SK-N-SH treated with all-trans-retinoic acid at 6 μM for 48 hours (cell line): Measurements from ENCODE around the gene ARL14.

Experiments
- BACH2 ChIP-seq: fragments of 250-450 bp; sonication (Bioruptor Pico); IDR thresholded peaks from 2 replicates; pipeline ENCODE4 v1.9.0; 2021; ENCODE audit warnings: mild to moderate bottlenecking, borderline replicate concordance
- CREB5 ChIP-seq: fragments of 250-450 bp; sonication (Bioruptor Pico); IDR thresholded peaks from 2 replicates; pipeline ENCODE4 v1.5.1; 2020; ENCODE audit warnings: low read depth, mild to moderate bottlenecking, moderate library complexity
- CSRNP3 ChIP-seq: fragments of 250-450 bp; sonication (Bioruptor Pico); IDR thresholded peaks from 2 replicates; pipeline ENCODE4 v1.5.1; 2021; ENCODE audit warnings: mild to moderate bottlenecking, moderate library complexity
- ISL1 ChIP-seq: fragments of 250-450 bp; sonication (Bioruptor Pico); IDR thresholded peaks from 2 replicates; pipeline ENCODE4 v2.1.2; 2022; ENCODE audit warnings: mild to moderate bottlenecking, moderate library complexity
- PATZ1 ChIP-seq: fragments of 250-450 bp; sonication (Bioruptor Pico); IDR thresholded peaks from 2 replicates; pipeline ENCODE4 v1.8.0; 2020; ENCODE audit warnings: mild to moderate bottlenecking, moderate library complexity, borderline replicate concordance
- RARB ChIP-seq: fragments of 250-450 bp; sonication (Bioruptor Pico); IDR thresholded peaks from 2 replicates; pipeline ENCODE4 v1.8.0; 2021; ENCODE audit warnings: mild to moderate bottlenecking, moderate library complexity
- TCF4 ChIP-seq: fragments of 250-450 bp; sonication (Bioruptor Pico); IDR thresholded peaks from 2 replicates; pipeline ENCODE4 v1.8.0; 2021; ENCODE audit warnings: mild to moderate bottlenecking, moderate library complexity, borderline replicate concordance
- ZC3H10 ChIP-seq: fragments of 250-450 bp; sonication (Bioruptor Pico); IDR thresholded peaks from 2 replicates; pipeline ENCODE4 v1.5.1; 2021; ENCODE audit warnings: mild to moderate bottlenecking, moderate library complexity
- ZFP30 ChIP-seq: fragments of 450-650 bp; formaldehyde crosslinking; IDR thresholded peaks from 2 replicates; pipeline ENCODE4 v1.5.0; 2022; ENCODE audit warnings: mild to moderate bottlenecking, moderate library complexity
- ZNF565 ChIP-seq: fragments of 450-650 bp; formaldehyde crosslinking; conservative IDR thresholded peaks from 2 replicates; pipeline ENCODE4 v1.5.0; 2020; ENCODE audit warnings: low read depth, mild to moderate bottlenecking, moderate library complexity
- ZNF70 ChIP-seq: fragments of 450-650 bp; formaldehyde crosslinking; IDR thresholded peaks from 2 replicates; pipeline ENCODE4 v1.5.0; 2020; ENCODE audit warnings: mild to moderate bottlenecking, moderate library complexity

GRCh38 chr3:160719710-160720109 lies 42.8 kb downstream of the ARL14 start:
- TF ChIP-seq CREB5 (CRISPR knock-in tag) (no peak), ZC3H10 (no peak), ZNF565 (no peak), CSRNP3 (no peak), ZFP30 (CRISPR knock-in tag) (no peak), ZNF70 (CRISPR knock-in tag) (no peak), BACH2 (CRISPR knock-in tag) (no peak), PATZ1 (CRISPR knock-in tag) (no peak), TCF4 (no peak), RARB (CRISPR knock-in tag) (no peak), ISL1 (CRISPR knock-in tag) (no peak)
